GM19438 (cell line): Measurements from ENCODE around the gene HMGB1.
A peak's percentile ranks its signal among the peaks of the same experiment; 100 is the strongest.

Experiments
- ATAC-seq: cut with Tn5 transposase; IDR thresholded peaks from one replicate; pipeline ENCODE4 v1.9.1; 2021; ENCODE audit warnings: low read depth; ENCODE audit not compliant: unreplicated experiment

The HMGB1 gene

GRCh38 chr13:30435911-30436451 lies 29.8 kb downstream of the HMGB1 start:
- no peak for ATAC-seq

GRCh38 chr13:30431269-30431940 lies 34.3 kb downstream of the HMGB1 start:
- no peak for ATAC-seq

- ATAC-seq = peak; percentile 48
Observed at GRCh38 chr13:30429721-30430694, 35.7 kb downstream of the HMGB1 start.

- ATAC-seq = no peak
Observed at GRCh38 chr13:30429235-30429634, 36.5 kb downstream of the HMGB1 start.

- ATAC-seq = no peak
Observed at GRCh38 chr13:30423891-30424290, 41.8 kb downstream of the HMGB1 start.

GRCh38 chr13:30422054-30422839 lies 43.5 kb downstream of the HMGB1 start, which contains the start of gene UBE2L5:
TSS of gene UBE2L5 (plus strand) at chr13:30422493. CDS start at chr13:30427991, 5,498 bp downstream.
- ATAC-seq = peak; percentile 65

GRCh38 chr13:30421093-30422053 lies 44.4 kb downstream of the HMGB1 start:
- ATAC-seq = no peak

GRCh38 chr13:30418717-30419459 lies 46.8 kb downstream of the HMGB1 start:
- ATAC-seq = no peak

GRCh38 chr13:30418075-30418716 lies 47.5 kb downstream of the HMGB1 start:
- no peak for ATAC-seq

- no peak for ATAC-seq
Observed at GRCh38 chr13:30416471-30416870, 49.3 kb downstream of the HMGB1 start.

GRCh38 chr13:30415430-30416030 lies 50.2 kb downstream of the HMGB1 start:
- peak; percentile 74 for ATAC-seq

- ATAC-seq = no peak
Observed at GRCh38 chr13:30413842-30414241, 51.9 kb downstream of the HMGB1 start.

- no peak for ATAC-seq
Observed at GRCh38 chr13:30412346-30412745, 53.4 kb downstream of the HMGB1 start.

- ATAC-seq = no peak
Observed at GRCh38 chr13:30410705-30411125, 55.0 kb downstream of the HMGB1 start.

GRCh38 chr13:30409886-30410704 lies 55.6 kb downstream of the HMGB1 start:
- no peak for ATAC-seq

- ATAC-seq = peak; percentile 81
Observed at GRCh38 chr13:30408319-30409101, 57.2 kb downstream of the HMGB1 start.
